A673 (cell line): Measurements from ENCODE around the gene ACSL6. TPM values are rescaled to one million over a fixed set of nuclear protein-coding genes. Genes with fewer than 3 reads are reported as not detected.

Experiments used
- BruUV-seq: library from RNA; stranded (reverse); fragments of 400-500 nt; replicated peaks from 2 replicates; lab custom pipeline; 2021; lab: Mats Ljungman, UMichigan
- CTCF ChIA-PET: fragments of 300-600 bp; sonication (Branson Sonifier 250); formaldehyde crosslinking; loops from one replicate; lab custom pipeline; 2022; ENCODE audit warnings: antibody characterized with exemption; lab: Charles Lee
- POLR2A ChIA-PET: fragments of 300-600 bp; sonication (Branson Sonifier 250); formaldehyde crosslinking; loops from one replicate; lab custom pipeline; 2022; ENCODE audit warnings: antibody characterized with exemption; ENCODE audit not compliant: low non-redundant PET; lab: Charles Lee
- DNase-seq: peaks from one replicate; pipeline ENCODE4 v3.0.0-alpha.2; 2015; ENCODE audit warnings: low spot score
- H3K27ac ChIP-seq: fragments of 200-600 bp; sonication (generic); 2 replicates; pipeline ENCODE4 v1.5.1; 2016; ENCODE audit warnings: mixed run types, low read depth, mild to moderate bottlenecking, mixed read lengths, antibody characterized with exemption, low read length; ENCODE audit not compliant: poor library complexity, severe bottlenecking
- H3K27me3 ChIP-seq: fragments of 200-600 bp; sonication (generic); replicated peaks from 2 replicates; pipeline ENCODE4 v1.6.1; 2017; ENCODE audit warnings: mixed run types, low read depth, mild to moderate bottlenecking, mixed read lengths, antibody characterized with exemption, low read length; ENCODE audit not compliant: insufficient read depth, poor library complexity
- H3K36me3 ChIP-seq: fragments of 200-600 bp; sonication (generic); 2 replicates; pipeline ENCODE4 v1.6.1; 2016; ENCODE audit warnings: mixed run types, mild to moderate bottlenecking, mixed read lengths, antibody characterized with exemption, low read length; ENCODE audit not compliant: insufficient read depth, poor library complexity, severe bottlenecking
- H3K4me1 ChIP-seq: fragments of 200-600 bp; sonication (generic); 2 replicates; pipeline ENCODE4 v1.6.1; 2017; ENCODE audit warnings: mixed run types, mild to moderate bottlenecking, mixed read lengths, antibody characterized with exemption, low read length; ENCODE audit not compliant: insufficient read depth, poor library complexity, severe bottlenecking
- H3K4me3 ChIP-seq: fragments of 200-600 bp; sonication (generic); 2 replicates; pipeline ENCODE4 v1.5.1; 2016; ENCODE audit warnings: low read depth, mixed run types, mild to moderate bottlenecking, mixed read lengths, low read length; ENCODE audit not compliant: poor library complexity, severe bottlenecking
- H3K9me3 ChIP-seq: fragments of 200-600 bp; sonication (generic); 2 replicates; pipeline ENCODE4 v1.6.1; 2016; ENCODE audit warnings: mixed run types, low read depth, mild to moderate bottlenecking, mixed read lengths, antibody characterized with exemption, low read length; ENCODE audit not compliant: poor library complexity, severe bottlenecking
- EZH2 ChIP-seq: fragments of 200-600 bp; sonication (generic); IDR thresholded peaks from 2 replicates; pipeline ENCODE4 v1.6.1; 2017; ENCODE audit warnings: borderline replicate concordance, low read depth, mild to moderate bottlenecking, mixed read lengths, antibody characterized with exemption, low read length; ENCODE audit not compliant: poor library complexity, severe bottlenecking
- intact Hi-C: fragments of 100-400 bp; cut with micrococcal nuclease; formaldehyde crosslinking; loops from one replicate; pipeline ENCODE4 v1.10.0; 2022; ENCODE audit not compliant: unreplicated experiment
- total RNA-seq: library from RNA; stranded (reverse); gene quantifications from 2 replicates; pipeline ENCODE4 v1.2.3, GENCODE V29; 2021
- TF ChIP-seq, protein P1 (sequence below): fragments of 300-800, 200-600 bp; sonication (generic); conservative IDR thresholded peaks from 2 replicates; pipeline ENCODE4 v1.5.1; 2017; ENCODE audit warnings: low read depth, mild to moderate bottlenecking, antibody characterized with exemption, low read length, moderate library complexity, mixed read lengths

Gene ACSL6
- total RNA-seq, 1 experiment from 2014 or later = not detected

DNA sequence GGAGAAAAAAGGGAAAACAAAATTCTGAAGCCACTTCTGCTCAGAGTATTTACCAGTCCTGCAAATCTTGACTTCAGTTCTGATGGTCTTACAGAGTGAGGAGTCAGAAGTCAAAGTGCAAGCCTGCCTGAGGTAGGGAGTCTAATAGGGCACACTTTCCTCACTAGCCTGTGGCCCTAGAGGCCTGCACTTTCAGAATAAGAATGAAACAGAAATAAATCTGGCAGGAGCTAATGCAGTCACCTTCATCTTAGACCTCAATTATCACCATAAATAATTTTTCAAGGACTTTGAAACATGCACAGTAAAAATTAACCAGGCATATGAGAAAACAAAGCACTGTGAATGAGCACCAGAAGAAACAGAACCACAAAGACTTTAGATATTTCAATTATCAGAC, 20.7 kb upstream of the ACSL6 start:
- Histone ChIP-seq H3K9me3 (no peaks in the 10 kb centered on the region), H3K27ac (no peak overlapping the region), H3K4me1 (no peaks in the 10 kb centered on the region), H3K4me3 (no peak overlapping the region), H3K36me3 (no peaks in the 10 kb centered on the region), H3K27me3 (peaks cover 41% of the 10 kb centered on the region)
- POLR2A ChIA-PET = no interaction called here
- CTCF ChIA-PET = no interaction called here
- no peak for DNase-seq
- no TSS peak for BruUV-seq
- intact Hi-C loops = no loop called here
- TF ChIP-seq, protein P1, sequence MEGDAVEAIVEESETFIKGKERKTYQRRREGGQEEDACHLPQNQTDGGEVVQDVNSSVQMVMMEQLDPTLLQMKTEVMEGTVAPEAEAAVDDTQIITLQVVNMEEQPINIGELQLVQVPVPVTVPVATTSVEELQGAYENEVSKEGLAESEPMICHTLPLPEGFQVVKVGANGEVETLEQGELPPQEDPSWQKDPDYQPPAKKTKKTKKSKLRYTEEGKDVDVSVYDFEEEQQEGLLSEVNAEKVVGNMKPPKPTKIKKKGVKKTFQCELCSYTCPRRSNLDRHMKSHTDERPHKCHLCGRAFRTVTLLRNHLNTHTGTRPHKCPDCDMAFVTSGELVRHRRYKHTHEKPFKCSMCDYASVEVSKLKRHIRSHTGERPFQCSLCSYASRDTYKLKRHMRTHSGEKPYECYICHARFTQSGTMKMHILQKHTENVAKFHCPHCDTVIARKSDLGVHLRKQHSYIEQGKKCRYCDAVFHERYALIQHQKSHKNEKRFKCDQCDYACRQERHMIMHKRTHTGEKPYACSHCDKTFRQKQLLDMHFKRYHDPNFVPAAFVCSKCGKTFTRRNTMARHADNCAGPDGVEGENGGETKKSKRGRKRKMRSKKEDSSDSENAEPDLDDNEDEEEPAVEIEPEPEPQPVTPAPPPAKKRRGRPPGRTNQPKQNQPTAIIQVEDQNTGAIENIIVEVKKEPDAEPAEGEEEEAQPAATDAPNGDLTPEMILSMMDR = no peak

DNA sequence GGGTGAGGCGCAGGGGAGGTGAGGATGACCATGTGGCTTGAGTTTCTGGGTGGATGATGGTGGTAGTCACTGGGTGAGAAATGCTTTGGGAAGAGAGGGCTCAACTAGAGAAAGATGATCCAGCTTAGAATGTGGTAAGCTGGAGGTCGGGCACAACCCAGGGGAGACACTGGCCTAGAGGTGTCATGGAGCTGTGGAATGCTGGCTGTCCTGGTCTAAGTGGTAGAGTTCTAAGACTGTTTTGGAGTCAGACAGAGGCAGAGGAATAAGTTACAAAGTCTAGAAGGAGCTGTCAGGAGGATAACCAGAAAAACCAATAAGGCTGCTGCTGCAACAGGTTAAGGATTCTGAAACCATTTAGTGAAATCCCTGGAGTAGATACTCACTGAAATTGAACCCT, 19.2 kb upstream of the ACSL6 start:
- no TSS peak for BruUV-seq
- H3K4me3 ChIP-seq = no peak overlapping the region
- H3K9me3 ChIP-seq = no peaks in the 10 kb centered on the region
- DNase-seq = no peak
- CTCF ChIA-PET = no interaction called here
- no peak overlapping the region for H3K27ac ChIP-seq
- no peaks in the 10 kb centered on the region for H3K4me1 ChIP-seq
- intact Hi-C loops = no loop called here
- H3K36me3 ChIP-seq = no peaks in the 10 kb centered on the region
- H3K27me3 ChIP-seq = peaks cover 29% of the 10 kb centered on the region
- no peak for TF ChIP-seq EZH2
- TF ChIP-seq, protein P1 = no peak
- POLR2A ChIA-PET = no interaction called here

DNA sequence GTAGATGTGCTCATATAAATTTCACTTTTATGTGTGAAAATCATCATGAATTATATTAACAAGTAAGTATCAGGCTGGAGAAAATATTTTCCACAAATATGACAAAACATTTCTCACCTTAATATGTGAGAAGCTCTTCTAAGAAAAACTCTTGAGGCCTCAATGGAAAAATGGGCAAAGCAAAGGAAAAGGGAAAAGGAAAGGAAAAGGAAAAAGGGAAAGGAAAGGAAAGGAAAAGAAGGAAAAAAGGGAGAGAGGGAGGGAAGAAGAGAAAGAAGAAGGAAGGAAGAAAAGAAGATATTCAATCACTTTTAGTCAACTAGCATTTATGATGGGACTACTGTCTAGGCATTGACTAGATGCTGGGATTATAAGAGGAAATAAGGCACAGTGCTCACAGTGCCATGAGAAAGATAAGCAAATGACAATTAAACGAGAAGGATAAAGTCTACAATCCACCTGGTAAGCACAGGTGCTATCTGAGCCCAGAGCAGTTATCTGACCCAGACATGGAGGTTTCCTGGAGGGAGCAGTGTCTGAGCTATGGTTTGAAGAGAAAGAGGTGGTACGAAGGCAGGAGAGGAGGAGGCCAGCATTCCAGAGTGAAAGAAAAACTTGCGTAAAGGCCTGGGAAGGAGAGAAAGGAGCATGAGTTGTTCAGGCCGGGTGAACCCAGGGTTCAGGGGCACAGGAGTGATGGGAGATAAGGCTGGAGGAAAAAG, 18.3 kb upstream of the ACSL6 start:
- Histone ChIP-seq H3K27me3 (peaks cover 24% of the 10 kb centered on the region), H3K27ac (no peak overlapping the region), H3K4me3 (no peak overlapping the region), H3K4me1 (no peaks in the 10 kb centered on the region), H3K9me3 (no peaks in the 10 kb centered on the region), H3K36me3 (no peaks in the 10 kb centered on the region)
- TF ChIP-seq, protein P1 = no peak
- TF ChIP-seq EZH2 = no peak
- no peak for DNase-seq
- BruUV-seq = no TSS peak
- ChIA-PET POLR2A (no interaction called here), CTCF (no interaction called here)
- intact Hi-C loops = no loop called here
